ENCODE data around the gene CHI3L2.
"Not testable (repeated sequence)": the region's sequence is repeated elsewhere in the genome, so short reads cannot be mapped to it uniquely, and the experiment has no call there.

CHI3L2 gene

GRCh38 chr1:111201275-111202090 lies 26.0 kb upstream of the CHI3L2 start:
- intact Hi-C loops (cut with DNase I): no loop called here
- DNase-seq: no peak

GRCh38 chr1:111202366-111202706 lies 25.2 kb upstream of the CHI3L2 start:
- intact Hi-C loops (cut with DNase I): no loop called here

GRCh38 chr1:111202707-111203623 lies 24.5 kb upstream of the CHI3L2 start:
- DNase-seq: no peak
- intact Hi-C loops (cut with DNase I): no loop called here

More at GRCh38 chr1:111202366-111202706, 25.2 kb upstream of the CHI3L2 start:
- DNase-seq: no peak

- intact Hi-C loops (cut with DNase I): no loop called here
- DNase-seq: peak in 7 of 10 donors; percentile 28 to 89 (median 46)
These were observed 23.8 kb upstream of the CHI3L2 start for GRCh38 chr1:111203681-111204200.

- peak in 2 of 10 donors; percentile 62 to 81 for DNase-seq
- intact Hi-C loops (cut with DNase I): no loop called here
These were observed 23.1 kb upstream of the CHI3L2 start for GRCh38 chr1:111204201-111204982.

GRCh38 chr1:111204983-111205713 lies 22.4 kb upstream of the CHI3L2 start:
- intact Hi-C loops (cut with DNase I): no loop called here
- DNase-seq: no peak

- DNase-seq: no peak
- intact Hi-C loops (cut with DNase I): no loop called here
These were observed 21.8 kb upstream of the CHI3L2 start for GRCh38 chr1:111205714-111206050.

GRCh38 chr1:111208921-111209320 lies 18.6 kb upstream of the CHI3L2 start:
- DNase-seq: no peak
- intact Hi-C loops (cut with DNase I): no loop called here

- no peak for DNase-seq
- intact Hi-C loops (cut with DNase I): no loop called here
These were observed 17.9 kb upstream of the CHI3L2 start for GRCh38 chr1:111209622-111210021.

GRCh38 chr1:111211921-111212320 lies 15.6 kb upstream of the CHI3L2 start:
- no peak for DNase-seq
- intact Hi-C loops (cut with DNase I): no loop called here

- DNase-seq: no peak
- intact Hi-C loops (cut with DNase I): no loop called here
These were observed 14.7 kb upstream of the CHI3L2 start for GRCh38 chr1:111212634-111213335.

- no peak for DNase-seq
These were observed 14.1 kb upstream of the CHI3L2 start for GRCh38 chr1:111213412-111213811.

GRCh38 chr1:111214074-111214801 lies 13.3 kb upstream of the CHI3L2 start:
- intact Hi-C loops (cut with DNase I): no loop called here

More at GRCh38 chr1:111213412-111213811, 14.1 kb upstream of the CHI3L2 start:
- intact Hi-C loops (cut with DNase I): no loop called here

GRCh38 chr1:111214884-111215283 lies 12.6 kb upstream of the CHI3L2 start:
- intact Hi-C loops (cut with DNase I): no loop called here

More at GRCh38 chr1:111214074-111214801, 13.3 kb upstream of the CHI3L2 start:
- no peak for DNase-seq

GRCh38 chr1:111215285-111215684 lies 12.2 kb upstream of the CHI3L2 start:
- intact Hi-C loops (cut with DNase I); DNase-seq: not testable (repeated sequence)

More at GRCh38 chr1:111214884-111215283, 12.6 kb upstream of the CHI3L2 start:
- no peak for DNase-seq

- no peak for DNase-seq
- intact Hi-C loops (cut with DNase I): no loop called here
These were observed 10.8 kb upstream of the CHI3L2 start for GRCh38 chr1:111216751-111217150.

GRCh38 chr1:111217183-111217910 lies 10.2 kb upstream of the CHI3L2 start:
- intact Hi-C loops (cut with DNase I): no loop called here
- DNase-seq: no peak
